GM13976 (cell line): ENCODE results near the gene JMJD4.

Experiments
- DNase-seq: peaks from one replicate; pipeline ENCODE4 v3.0.0; 2012; ENCODE audit warnings: low spot score
- CTCF ChIP-seq: IDR thresholded peaks from 2 replicates; pipeline ENCODE4 v1.5.1; 2012; ENCODE audit warnings: borderline replicate concordance, mild to moderate bottlenecking; ENCODE audit not compliant: insufficient read depth; ENCODE audit errors: extremely low read depth, missing control alignments, control extremely low read depth
- in situ Hi-C: fragments of 300-500 bp; cut with MboI; formaldehyde crosslinking; loops from one replicate; pipeline ENCODE4 v1.12.0; 2022; ENCODE audit warnings: low sequenced_read_pairs, mixed read lengths, inconsistent platforms; ENCODE audit not compliant: unreplicated experiment

Gene JMJD4

GRCh38 chr1:227732586-227733308 is 2.4 kb downstream of the JMJD4 start:
- in situ Hi-C loops: no loop called here
- DNase-seq: no peak
- no peak for TF ChIP-seq CTCF

GRCh38 chr1:227731696-227732585 is 3.2 kb downstream of the JMJD4 start:
- in situ Hi-C loops: no loop called here
- DNase-seq: no peak
- TF ChIP-seq CTCF: no peak

- in situ Hi-C loops: no loop called here
- DNase-seq: no peak
- TF ChIP-seq CTCF: no peak
These were observed 3.8 kb downstream of the JMJD4 start for GRCh38 chr1:227731241-227731677.

- in situ Hi-C loops: no loop called here
- TF ChIP-seq CTCF: no peak
- peak; percentile 15 for DNase-seq
These were observed 4.4 kb downstream of the JMJD4 start for GRCh38 chr1:227730630-227731151.

GRCh38 chr1:227729881-227730629 is 5.0 kb downstream of the JMJD4 start:
- TF ChIP-seq CTCF: peak; percentile 41
- in situ Hi-C loops: no loop called here
- peak; percentile 80 for DNase-seq

GRCh38 chr1:227729144-227729880 is 5.8 kb downstream of the JMJD4 start:
- TF ChIP-seq CTCF: no peak
- in situ Hi-C loops: no loop called here
- peak; percentile 36 for DNase-seq
